Gastroesophageal sphincter (tissue), 3 donors: ENCODE measurements around the gene POU2F1.

Experiments used
- CTCF ChIP-seq, 4 experiments: fragments of 200-600 bp in 2 of 4; fragments of 450-650 bp in 2 of 4; sonication (generic) in 1 of 4; IDR thresholded peaks; one replicate each; pipeline ENCODE4 v1.5.1; 2017 to 2019; ENCODE audit warnings: antibody characterized with exemption in 4 of 4, mild to moderate bottlenecking in 2 of 4, moderate library complexity in 2 of 4
- EP300 ChIP-seq: sonication (generic); formaldehyde crosslinking; IDR thresholded peaks from one replicate; pipeline ENCODE4 v1.6.1; 2017; ENCODE audit warnings: antibody characterized with exemption, mild to moderate bottlenecking
- POLR2A ChIP-seq, 2 donors: fragments of 450-650 bp; IDR thresholded peaks; one replicate each; pipeline ENCODE4 v1.6.1; 2017; ENCODE audit warnings: antibody characterized with exemption in 2 of 2, mild to moderate bottlenecking in 2 of 2, moderate library complexity in 1 of 2
- POLR2AphosphoS5 ChIP-seq: sonication (generic); formaldehyde crosslinking; IDR thresholded peaks from one replicate; pipeline ENCODE4 v1.6.1; 2017; ENCODE audit warnings: antibody characterized with exemption

DNA sequence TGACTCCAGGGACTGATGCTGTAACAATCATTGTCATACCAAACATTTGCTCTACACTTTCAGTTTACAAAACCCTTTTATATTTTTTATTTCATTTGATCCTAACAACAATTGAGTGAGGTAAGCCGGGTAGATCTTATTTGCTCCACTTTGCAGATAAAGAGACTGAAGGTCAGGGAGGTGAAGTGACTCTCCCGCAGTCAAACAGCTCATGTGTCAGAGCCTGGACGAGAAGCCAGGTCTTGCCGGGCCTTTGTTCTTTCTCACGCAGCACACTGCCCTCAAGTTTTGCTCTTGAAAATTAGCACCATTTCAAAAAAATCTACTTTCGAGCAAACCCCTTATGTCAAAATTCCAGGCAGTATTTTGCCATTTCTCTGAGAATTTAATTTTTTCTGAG lies 232.4 kb downstream of the POU2F1 start:
- TF ChIP-seq CTCF (IDR thresholded peaks at IDR 0.05) (no peak), POLR2A (IDR thresholded peaks at IDR 0.05) (no peak), POLR2AphosphoS5 (no peak), EP300 (no peak)
